ENCODE data around the gene PELI3. TPM values are rescaled to one million over a fixed set of nuclear protein-coding genes. Genes with fewer than 3 reads are reported as not detected.

PELI3 gene
- total RNA-seq, 1 donor from 2014 or later = 7.7 TPM

DNA sequence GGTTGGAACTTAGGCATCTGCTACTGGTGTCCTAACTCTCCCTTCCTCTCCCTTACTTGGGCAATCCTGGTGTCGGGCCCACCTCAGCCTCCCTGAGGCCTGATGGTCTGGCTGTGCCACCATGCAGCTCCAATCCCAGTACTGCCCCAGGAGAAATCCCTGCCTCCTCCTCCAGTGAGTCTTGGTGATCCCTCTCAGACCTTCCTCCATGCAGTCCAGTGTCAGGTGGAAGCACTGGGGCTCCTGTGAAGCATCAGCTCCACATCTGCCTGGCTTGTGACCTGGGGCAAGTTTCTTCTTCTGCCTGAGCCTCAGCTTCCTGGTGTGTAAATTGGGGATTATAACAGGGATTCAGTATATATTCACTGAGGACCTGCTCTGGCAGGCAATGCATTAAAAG, 1.8 kb upstream of the PELI3 start:
- H3K36me3 Mint-ChIP-seq (ENCODE audit: unreplicated experiment) = no peaks in the 10 kb centered on the region
- TF ChIP-seq CTCF (IDR thresholded peaks at IDR 0.05; ENCODE audit: partially characterized antibody, unreplicated experiment) = no peak
- H3K27me3 Mint-ChIP-seq (ENCODE audit: unreplicated experiment) = peaks cover 3% of the 10 kb centered on the region
- no peak for DNase-seq
- peaks cover 5% of the 10 kb centered on the region for H3K4me1 Mint-ChIP-seq (ENCODE audit: low read depth, unreplicated experiment)
- no peak overlapping the region for H3K27ac Mint-ChIP-seq (ENCODE audit: unreplicated experiment)
- H3K4me3 Mint-ChIP-seq (ENCODE audit: unreplicated experiment) = no peak overlapping the region
- H3K9me3 Mint-ChIP-seq (ENCODE audit: unreplicated experiment) = peaks cover 7% of the 10 kb centered on the region

DNA sequence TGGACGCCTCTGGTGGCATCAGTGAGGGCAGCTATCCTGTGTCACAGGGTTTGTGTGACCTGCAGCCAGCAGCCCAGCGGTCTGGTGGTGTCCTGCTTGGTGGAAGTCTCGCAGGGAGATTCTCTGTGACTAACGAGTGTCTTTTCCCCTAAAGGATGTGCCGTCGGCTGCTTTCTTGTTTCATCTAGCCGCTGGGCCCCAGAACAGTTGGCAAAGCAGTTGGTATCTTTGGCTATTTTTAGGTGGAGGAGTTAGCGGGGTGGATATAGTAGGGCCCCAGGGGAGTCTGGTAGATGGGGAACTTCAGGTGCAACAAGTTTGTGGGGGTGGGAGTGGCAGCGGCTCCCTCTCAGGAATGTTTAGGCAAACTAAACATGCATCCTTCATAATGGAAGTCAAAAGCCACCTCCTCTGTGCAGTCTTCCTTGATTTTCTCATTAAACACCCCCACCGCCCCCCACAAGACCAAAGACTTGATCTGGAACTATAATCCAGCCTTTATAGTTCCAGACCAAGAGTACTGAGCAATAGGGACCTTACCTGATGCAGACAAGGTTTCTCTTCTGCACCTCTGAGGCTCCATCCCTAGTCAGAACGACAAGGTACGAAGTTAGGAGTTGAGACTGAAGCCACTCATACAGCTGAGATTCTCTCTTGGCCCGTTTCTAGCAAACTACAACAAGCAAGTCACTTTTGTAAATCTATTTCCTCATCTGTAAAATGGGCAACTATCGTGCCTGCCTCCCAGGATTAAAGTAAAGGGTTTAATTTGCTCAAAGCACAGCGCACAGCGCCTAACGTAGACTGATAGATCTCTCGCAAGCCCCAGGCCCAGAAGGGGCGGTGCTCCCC, 1.1 kb upstream of the PELI3 start:
- H3K9me3 Mint-ChIP-seq (ENCODE audit: unreplicated experiment) = peaks cover 7% of the 10 kb centered on the region
- H3K27ac Mint-ChIP-seq (ENCODE audit: unreplicated experiment) = no peak overlapping the region
- peaks cover 8% of the 10 kb centered on the region for H3K4me1 Mint-ChIP-seq (ENCODE audit: low read depth, unreplicated experiment)
- no peak for TF ChIP-seq CTCF (IDR thresholded peaks at IDR 0.05; ENCODE audit: partially characterized antibody, unreplicated experiment)
- H3K36me3 Mint-ChIP-seq (ENCODE audit: unreplicated experiment) = no peaks in the 10 kb centered on the region
- H3K4me3 Mint-ChIP-seq (ENCODE audit: unreplicated experiment) = peak overlapping the region; percentile 85
- H3K27me3 Mint-ChIP-seq (ENCODE audit: unreplicated experiment) = peaks cover 3% of the 10 kb centered on the region
- no peak for DNase-seq

GRCh38 chr11:66467034-66467659, 442 bp downstream of the PELI3 start:
- Mint-ChIP-seq H3K4me1 (ENCODE audit: low read depth, unreplicated experiment) (peaks cover 8% of the 10 kb centered on the region), H3K4me3 (ENCODE audit: unreplicated experiment) (peak overlapping the region; percentile 87), H3K27me3 (ENCODE audit: unreplicated experiment) (peaks cover 7% of the 10 kb centered on the region), H3K9me3 (ENCODE audit: unreplicated experiment) (peaks cover 7% of the 10 kb centered on the region), H3K27ac (ENCODE audit: unreplicated experiment) (peak overlapping the region; percentile 80), H3K36me3 (ENCODE audit: unreplicated experiment) (no peaks in the 10 kb centered on the region)
- peak; percentile 70 for DNase-seq
- TF ChIP-seq CTCF (IDR thresholded peaks at IDR 0.05; ENCODE audit: partially characterized antibody, unreplicated experiment) = peak; percentile 44

- TF ChIP-seq CTCF (IDR thresholded peaks at IDR 0.05; ENCODE audit: partially characterized antibody, unreplicated experiment) = no peak
- H3K36me3 Mint-ChIP-seq (ENCODE audit: unreplicated experiment) = no peaks in the 10 kb centered on the region
- peak overlapping the region; percentile 87 for H3K4me3 Mint-ChIP-seq (ENCODE audit: unreplicated experiment)
- H3K4me1 Mint-ChIP-seq (ENCODE audit: low read depth, unreplicated experiment) = peaks cover 8% of the 10 kb centered on the region
- H3K27ac Mint-ChIP-seq (ENCODE audit: unreplicated experiment) = no peak overlapping the region
- H3K27me3 Mint-ChIP-seq (ENCODE audit: unreplicated experiment) = peaks cover 7% of the 10 kb centered on the region
- DNase-seq = no peak
- peaks cover 7% of the 10 kb centered on the region for H3K9me3 Mint-ChIP-seq (ENCODE audit: unreplicated experiment)
Observed at GRCh38 chr11:66467756-66468155, 1.1 kb downstream of the PELI3 start.

DNA sequence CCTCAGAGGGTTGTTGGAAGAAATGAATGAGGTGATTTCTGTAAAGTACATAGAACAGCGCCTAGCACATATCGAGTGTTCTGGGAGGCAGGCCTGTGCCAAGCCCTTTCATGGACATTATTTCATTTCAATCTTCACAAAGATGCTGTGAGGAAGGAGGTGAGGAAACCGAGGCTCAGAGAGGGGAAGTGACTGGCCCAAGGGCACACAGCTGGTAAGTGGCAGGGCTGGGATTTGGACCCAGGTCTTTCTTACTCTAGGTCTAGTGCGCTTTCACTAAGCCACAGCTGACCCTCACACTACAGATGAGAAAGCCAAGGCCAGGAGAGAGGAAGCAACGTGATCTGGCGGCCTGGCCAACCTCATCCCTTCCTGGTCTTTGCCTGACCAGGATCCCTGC, 2.0 kb downstream of the PELI3 start:
- Mint-ChIP-seq H3K36me3 (ENCODE audit: unreplicated experiment) (no peaks in the 10 kb centered on the region), H3K27ac (ENCODE audit: unreplicated experiment) (peak overlapping the region; percentile 52), H3K27me3 (ENCODE audit: unreplicated experiment) (peaks cover 7% of the 10 kb centered on the region), H3K4me1 (ENCODE audit: low read depth, unreplicated experiment) (peaks cover 8% of the 10 kb centered on the region), H3K9me3 (ENCODE audit: unreplicated experiment) (peaks cover 7% of the 10 kb centered on the region), H3K4me3 (ENCODE audit: unreplicated experiment) (peak overlapping the region; percentile 30)
- TF ChIP-seq CTCF (IDR thresholded peaks at IDR 0.05; ENCODE audit: partially characterized antibody, unreplicated experiment) = no peak
- no peak for DNase-seq
